Activated naive CD4-positive, alpha-beta T cell treated with anti-CD3 and anti-CD28 coated beads, Interleukin-2, amount 50 U/mL, for 16 hours (primary cell): Measurements from ENCODE around the gene MPP2.
"Not testable (repeated sequence)": the region's sequence is repeated elsewhere in the genome, so short reads cannot be mapped to it uniquely, and the experiment has no call there.

Experiments
- DNase-seq: peaks from one replicate; pipeline ENCODE4 v3.0.0-alpha.2; 2020

Gene MPP2

DNA sequence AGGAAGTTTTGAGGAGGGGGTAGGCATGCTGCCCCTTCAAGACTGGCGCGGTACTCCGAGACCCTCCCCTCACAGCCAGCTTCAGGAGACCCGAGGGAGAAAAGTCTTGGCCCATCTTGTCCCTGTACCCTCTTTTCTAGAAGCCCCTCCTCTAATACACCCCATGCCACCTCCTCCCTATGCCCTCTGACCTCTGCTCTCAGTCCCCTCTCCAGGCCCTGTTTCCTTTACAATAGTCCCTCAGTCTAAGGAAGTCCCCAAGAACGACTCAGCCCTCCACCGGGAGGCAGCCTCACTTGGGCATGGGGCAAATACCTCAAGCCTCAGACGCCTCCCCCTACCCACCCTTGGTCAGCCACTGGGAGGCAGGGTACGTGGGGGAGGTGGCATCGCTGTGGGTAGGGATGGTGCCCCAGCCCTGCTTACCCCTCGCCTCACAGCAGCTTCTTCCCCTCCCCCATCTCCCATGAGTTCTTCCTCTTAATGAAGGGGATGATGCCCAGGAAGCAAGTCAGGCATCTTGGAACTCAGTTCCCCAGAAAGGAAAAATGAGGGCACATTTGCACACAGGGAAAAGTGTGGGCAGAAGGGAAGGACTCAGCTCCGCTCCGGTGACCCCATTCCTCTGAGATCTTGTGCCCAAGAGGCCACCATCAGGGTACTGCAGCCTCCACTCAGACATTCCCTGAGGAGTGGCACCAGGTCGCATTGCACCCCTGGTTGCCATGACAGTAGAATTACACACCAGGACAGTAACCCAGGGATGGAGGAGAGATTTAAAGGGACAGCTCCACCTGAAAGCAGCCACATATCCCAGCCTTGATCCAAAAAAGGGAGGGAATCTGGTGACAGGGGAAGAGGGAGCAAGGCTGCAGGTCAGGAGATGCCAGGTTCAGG is 6.2 kb downstream of the MPP2 start:
- no peak for DNase-seq

DNA sequence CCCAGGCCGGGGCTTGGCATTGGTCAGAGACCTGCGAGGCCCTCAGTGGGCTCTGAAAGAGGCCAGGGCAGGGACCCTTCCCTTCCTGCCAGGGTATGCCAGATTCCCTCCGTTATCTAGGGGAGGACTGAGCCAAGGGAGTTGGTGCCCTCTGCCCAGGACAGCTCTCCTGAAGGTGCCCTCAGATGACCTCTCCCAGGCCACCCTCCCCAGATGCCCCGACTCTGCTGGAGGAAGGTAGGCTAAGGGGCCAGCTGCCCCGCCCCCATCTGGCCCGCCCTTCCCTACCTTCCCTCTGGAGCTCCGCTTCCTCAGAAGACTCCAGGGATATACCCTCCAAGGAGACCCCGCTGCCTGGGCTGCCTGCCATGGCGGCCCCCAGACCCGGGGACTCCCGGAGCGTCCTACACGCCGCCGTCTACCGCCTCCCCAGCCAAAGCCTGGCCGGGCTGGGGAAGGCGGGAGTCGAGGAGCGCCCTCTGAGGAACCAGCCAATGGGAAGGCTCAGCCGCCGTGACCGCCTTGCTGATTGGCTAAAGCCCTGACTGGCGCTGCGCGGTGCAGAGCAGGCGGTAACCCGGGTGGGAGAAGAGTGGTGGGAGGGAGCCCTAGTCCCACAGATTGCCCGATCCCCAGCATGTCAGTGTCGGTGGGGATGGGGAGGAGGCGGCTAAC is 7.0 kb downstream of the MPP2 start:
- DNase-seq: peak; percentile 88

DNA sequence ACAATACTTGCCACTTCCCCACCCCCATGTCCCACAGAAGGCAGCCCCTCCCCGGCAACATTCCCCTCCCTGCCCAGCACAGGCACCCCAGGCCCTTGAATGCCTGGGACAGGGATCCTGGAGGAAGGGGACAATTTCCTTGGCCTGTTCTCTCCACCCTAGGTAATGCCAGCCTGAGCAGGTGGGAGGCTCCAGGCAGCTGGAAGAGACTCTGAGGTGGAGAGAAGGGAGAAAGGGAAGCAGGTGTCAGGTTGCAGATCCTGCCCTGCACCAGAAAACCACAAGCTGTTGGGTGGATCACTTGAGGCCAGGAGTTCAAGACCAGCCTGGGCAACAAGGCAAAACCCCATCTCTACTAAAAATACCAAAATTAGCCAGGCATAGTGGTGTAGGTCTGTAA is 8.9 kb downstream of the MPP2 start:
- no peak for DNase-seq

DNA sequence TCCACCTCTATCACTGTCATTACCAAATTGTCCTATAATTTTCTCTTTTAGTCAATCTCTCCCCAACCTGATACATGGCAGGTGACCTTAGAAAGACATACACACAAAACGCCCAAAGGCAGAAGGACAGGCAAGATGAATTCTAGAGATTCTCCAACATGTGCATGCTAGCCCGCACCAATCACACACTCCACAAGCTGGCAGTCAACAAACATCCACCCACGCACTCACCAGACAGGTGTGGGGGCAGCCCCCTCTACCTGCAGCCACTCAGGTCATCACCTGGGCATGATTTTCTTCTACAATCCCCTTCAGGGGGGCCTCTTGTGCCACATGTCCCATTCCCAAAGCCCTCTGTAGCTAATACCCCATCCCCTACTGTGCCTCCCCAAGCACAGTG is 9.5 kb downstream of the MPP2 start:
- no peak for DNase-seq

DNA sequence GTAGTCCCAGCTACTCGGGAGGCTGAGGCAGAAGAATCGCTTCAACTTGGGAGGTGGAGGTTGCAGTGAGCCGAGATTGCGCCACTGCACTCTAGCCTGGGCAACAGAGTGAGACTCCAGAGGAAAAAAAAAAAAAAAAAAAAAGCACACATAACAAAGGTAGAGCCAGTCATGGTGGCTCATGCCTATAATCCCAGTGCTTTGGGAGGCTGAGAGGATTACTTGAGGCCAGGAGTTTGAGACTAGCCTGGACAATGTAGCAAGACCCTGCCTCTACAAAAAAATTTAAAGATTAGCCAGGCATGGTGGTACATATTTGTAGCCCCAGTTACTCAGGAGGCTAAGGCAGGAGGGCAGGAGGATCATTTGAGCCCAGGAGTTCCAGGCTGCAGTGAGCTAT is 12.8 kb downstream of the MPP2 start:
- DNase-seq: not testable (repeated sequence)

DNA sequence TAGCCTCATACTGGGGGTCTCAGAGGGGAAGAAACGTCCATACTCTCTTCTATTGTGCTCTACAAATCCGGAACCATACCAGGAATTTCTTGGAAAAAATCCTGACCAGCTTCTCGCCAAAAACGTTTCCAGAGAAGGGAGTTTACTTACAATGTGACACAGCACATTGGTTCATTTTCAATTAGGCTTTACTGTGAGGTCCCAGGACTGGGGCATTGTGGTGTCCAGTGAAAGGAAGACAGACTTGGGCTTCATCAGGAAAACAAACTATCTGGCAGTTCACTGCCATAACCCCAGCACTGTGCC is 14.7 kb downstream of the MPP2 start:
- DNase-seq: no peak

DNA sequence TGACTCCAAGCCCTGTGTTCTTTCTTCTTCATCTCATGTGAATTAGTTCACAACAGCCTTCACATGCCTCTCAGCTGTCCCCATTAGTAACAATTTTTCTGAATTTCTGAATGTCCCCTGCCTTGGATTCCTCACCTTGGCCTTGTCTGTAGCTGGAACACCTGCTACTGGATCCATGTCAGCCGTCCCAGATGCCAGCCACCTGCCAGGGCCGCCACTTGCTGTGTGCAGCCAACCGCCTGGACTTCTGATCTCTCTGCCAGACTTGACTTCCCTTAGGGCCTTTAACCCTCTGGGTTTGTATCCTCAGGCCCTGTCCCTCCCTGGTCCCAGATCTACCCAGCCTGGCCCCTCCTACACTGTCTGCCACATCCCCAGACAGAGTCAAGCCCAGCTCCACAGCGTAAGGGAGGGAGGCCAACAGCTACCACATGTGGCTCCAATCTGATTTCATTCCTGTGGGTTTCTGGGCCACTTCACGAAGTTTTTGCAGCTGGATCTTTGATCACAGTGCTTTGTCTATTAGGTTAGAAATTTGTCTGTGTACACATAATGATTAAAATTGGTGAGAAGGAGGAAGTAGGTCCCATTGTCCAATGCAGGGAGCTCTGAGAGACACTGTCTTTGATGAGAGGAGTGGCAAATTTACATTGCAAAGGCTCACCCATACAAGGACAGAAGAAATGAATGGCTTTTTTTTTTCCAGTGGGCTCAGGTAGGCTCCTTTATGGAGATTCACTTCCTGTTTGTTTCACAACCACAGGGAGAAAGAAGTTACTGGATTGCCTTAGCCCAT is 15.3 kb downstream of the MPP2 start:
- no peak for DNase-seq

DNA sequence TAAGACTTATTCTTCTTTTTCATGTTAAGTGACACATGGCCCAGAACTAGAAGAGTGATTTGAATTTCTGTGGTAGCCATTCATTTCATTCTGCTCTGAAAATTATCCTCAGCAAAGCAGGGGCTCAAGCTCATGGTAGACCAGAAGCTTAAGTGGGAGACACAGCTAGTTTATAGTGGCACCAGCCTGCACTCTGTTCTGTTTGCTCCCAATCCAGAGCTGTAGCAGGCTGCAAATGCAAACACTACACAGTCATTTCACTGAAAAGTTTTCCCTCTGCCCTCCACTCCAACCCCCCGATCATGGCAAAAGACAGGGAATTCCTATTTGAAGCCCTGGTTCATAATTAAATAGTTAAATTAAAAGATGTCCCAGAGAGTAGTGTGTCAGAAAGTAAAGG is 17.1 kb downstream of the MPP2 start:
- no peak for DNase-seq

DNA sequence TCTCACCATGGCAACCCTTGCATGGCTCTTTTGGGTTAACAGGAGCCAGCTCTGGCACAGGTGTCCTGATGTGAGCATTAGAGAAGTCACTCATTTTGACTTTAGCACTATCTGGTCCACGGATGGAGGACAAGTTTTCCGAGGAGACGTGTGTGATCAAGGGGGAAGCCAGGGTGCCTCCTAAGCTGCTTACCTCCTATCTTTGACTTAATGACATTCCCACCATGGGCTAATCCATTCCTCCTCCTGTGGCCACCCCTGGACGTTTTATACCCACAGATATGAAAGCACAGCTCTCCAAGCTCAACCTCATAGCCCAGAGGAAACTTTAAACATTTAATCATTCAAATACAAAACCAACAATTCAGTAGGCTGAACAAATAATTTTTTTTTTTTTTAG is 18.8 kb downstream of the MPP2 start:
- DNase-seq: no peak

DNA sequence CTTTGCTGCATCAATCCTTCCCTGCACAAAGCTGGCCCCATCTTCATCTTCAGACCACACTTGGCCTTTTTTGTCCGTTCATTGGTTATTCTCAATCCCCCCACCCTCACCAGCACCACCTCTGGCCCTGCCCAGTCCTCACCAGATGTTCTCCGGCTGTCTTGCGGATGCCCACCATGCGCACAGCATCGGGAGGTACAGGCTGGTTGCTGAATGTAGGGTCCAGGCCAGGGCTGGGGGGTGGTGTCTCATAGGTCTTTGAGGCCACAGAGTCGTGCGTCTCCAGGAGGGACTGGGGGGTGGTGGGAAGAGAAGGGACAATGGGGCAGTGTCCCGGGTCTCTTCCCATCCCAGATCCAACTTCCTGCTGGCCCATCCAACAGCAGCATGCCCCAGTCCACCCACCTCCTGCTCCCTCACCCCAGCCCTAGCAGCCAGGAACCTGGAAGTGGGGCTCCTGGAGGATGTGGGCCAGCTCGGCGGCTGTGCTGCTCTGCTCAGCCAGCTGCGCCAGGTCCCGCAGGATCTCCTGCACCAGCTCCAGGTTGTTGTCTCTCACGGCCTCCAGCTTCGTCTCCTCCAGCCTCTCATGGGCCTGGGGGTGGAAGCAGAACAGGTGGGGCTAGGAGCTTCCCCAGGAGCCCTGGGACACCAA is 24.4 kb downstream of the MPP2 start:
- no peak for DNase-seq

DNA sequence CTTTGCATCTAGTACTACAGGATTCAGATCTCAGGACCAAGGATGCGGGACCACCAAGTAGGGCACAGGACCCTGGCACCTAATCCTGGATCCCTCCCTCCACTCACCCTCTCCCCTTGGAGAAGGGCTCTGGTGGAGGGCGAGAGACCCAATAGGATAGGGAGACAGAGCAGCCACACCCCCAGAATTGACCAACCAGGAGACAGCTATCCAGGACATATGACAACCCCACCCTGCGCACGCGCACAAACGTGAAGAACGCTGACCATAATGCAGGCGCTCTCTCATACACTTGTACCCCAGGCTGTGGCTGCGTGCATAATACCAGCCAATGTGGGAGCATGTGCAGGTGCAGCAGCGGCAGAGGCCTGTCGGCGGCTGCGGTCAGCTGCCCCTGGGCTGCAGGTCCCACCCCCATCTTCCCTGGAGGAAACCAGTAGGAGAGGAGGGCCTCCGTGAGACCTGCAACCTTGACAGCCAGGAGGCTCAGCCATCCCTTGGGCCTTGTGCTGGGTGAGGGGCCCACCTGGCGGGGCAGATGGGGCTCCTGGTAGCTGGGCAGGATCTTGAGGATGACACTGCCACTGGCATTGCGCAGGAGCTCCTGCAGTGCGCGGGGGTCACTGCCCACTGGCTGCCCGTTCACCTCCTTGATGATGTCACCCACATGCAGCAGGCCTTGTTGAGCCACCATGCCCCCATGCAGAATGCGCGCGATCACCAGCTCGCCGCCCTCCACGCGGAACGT is 25.4 kb downstream of the MPP2 start:
- no peak for DNase-seq

DNA sequence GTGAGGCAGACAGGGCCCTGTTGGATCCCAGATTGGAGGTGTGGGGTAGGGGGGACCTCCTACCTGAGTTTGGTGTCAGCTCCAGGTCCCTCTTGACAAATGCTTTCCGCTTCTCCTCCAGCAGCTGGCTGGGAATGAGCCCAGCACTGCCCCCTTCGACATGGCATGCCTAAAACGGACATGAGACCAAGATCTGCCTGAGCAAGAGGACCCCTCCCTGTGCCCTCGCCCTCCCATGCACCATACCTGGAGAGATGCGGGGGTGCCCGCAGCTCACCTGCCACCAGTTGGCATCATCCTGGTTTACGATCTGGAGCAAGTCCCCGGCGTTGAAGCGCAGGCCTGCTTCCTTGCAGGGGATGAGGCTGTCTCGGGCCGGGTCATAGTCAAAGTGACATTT is 26.2 kb downstream of the MPP2 start:
- no peak for DNase-seq

DNA sequence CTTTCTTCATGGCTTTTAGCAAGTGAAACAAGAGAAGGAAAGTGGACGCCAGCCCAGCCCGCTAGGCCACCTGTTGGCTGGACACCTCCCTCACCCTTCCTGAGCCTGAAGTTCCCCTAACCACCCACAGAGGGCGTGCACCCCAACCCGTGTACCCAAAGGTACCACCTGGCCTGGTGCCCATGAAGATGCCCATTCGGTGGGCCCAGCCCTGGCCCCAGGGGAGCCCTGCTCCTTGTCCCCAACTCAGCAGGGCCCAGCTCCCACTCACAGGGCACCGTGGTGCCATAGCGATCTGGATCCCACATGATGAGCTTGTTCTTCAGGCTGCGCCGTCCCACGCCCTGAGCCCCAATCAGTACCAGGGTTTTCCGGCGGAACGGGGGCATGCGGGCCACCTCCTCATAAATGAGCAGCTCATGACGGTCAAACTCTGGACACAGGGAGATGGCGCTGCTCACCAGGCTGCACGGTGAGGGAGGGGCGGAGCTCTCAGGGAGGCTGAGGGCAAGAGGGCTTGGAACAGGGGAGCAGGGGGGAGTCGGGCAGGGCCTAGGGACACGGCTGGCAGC is 26.8 kb downstream of the MPP2 start:
- peak; percentile 46 for DNase-seq

DNA sequence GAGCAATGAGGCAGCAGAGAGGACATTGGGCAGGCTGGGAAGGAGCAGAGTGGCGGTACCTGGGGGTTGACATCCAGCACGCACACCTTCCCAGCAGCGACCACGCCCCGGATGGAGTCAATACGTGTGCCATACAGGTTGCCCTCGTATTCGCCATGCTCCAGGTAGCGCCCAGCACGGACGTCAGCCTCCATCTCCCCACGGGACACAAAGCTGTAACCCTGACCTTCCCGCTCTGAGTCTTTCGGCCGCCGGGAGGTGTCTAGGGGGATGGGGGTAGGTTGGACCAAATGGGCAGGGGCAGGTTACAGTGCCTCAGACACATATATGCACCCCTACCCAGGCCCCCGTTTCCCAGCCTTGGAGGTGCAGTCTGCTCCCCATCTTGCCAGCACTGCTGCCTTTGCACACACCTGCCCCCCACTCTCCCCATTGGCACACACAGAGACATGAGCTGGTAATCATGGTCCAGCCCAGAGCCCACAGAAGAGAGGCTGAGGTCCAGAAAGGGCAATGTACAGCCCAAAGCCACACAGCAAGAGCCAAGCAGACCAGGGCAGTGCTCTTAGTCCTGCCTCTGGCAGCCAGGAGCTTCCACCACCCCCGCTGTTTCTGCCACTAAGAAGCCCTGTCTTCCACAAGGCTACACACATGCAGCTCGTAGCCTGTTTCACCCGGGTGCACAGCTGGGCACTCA is 27.5 kb downstream of the MPP2 start:
- DNase-seq: no peak

DNA sequence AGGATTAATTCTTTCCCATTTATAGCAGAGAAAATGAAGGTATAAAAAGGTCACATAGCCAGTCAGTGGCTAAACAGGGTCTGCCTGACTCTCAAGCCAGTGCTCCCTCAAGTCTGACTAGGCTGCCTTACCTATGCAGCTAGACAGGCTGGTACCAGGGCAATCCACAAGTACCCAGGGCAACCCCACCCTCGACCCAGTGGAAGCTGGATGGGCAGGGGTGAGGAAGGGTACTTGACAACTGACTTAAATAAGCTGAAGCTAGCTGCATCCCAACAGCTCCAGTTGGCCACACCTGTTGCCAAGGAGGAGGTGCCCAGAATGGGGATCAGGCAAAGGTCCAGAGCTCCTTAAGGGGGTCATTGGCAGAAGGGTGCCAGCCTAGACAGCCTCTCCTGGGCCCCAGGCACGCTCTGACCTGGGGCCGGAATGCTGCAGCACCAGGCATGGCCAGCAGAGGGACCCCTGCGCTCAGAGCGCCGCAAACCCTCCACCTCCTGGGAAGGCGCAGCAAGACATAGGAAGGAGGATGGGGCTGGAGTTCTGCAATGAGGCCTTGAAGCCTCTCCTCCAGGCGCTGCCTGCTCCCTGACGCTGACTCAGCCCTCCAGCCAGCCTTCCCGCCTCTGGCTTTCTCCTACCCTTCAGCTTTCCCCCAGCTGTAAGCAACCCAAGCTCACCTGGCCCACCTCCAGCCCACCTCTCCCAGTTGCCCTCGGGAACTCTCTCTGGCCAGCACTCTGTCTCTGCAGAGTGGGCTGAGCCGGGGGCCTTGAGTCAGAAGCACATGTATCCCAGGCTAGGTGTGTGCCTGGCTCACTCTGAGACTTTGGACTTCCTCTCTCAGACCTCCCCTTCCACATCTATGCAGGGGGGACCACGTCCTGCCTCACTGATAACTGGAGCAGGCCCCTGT is 28.8 kb downstream of the MPP2 start:
- DNase-seq: peak; percentile 66

DNA sequence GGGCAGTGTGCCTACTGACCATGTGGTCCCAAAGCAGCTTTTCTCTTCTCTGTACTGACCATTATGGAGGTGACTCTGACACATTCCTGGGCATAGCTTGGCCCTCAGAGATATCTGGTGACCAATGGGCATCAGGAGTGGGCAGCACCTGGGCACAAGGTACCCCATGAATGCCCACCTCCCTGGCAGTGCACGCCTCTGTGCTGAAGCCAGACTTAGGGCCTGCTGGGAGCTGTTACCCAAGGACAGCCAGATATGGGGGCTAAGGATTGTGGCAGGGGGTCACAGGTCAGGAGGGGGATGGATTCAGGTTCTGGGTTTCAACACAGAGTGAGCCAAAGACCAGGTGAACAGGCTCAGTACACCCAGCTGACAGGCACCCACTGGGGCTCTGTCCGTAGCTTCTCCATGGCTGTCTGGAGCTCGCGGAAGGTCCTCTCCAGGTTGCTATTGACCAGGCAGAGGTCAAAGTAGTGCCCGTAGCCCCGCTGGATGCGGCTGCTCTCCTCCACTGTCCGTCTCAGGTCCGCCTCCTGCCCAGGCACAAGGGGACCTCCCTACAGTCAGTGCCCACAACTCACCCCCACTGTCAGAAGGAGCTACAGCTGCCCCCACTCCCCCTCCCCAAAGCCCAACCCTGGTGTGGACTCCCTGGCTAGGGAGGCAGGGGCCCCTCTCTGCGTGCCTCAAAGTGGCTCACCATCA is 29.7 kb downstream of the MPP2 start:
- DNase-seq: no peak

DNA sequence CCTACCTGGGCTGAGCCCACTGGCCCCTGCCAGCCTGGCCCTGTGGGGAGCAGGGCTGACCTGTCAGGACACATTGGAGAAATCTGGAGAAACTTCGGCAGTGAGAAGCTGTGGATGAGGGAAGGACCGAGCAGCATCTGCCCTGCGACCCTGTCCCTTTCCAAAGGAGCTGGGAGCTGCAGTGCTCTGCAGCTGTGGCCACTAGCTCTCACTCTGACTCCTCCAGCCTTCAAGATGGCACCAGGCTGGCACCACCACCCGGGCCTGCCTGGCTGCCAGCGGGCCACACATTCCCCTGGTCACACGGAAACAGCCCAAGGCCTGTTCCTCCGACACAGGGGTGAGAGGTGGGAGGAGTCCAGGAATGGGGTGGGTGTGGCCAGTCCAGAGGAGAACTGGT is 30.3 kb downstream of the MPP2 start:
- DNase-seq: no peak

DNA sequence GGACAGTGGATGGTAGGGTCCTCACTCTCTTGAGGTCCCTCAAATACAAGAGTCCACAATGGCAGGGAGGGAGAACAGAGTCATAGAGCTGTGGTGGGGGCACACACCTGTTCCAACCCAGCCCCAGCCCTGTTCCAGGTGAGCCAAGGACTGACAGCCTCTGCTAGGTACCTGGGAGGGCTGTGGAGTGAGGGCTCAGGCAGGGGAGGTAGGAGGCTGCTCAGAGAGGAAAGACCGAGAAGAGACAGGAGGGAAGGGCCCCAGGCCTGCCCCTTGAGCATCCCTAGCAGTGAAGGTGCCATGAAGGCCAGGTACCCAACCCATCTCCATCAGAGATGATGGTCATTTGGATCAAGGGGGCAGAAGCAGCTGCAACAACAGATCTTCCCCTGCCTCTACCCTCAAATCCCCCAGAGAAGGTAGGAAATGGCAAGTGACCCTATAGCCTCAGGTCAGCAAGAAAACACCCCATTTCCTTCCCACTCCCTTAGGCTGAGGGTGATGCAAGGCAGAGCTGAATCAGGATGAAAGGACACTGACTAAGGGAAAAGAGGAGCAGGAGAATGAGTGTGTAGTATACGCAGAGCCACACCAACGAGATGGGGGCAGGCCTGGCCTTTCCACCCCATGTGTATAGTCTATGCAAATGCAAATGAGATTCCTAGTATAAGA is 31.7 kb downstream of the MPP2 start:
- DNase-seq: no peak

DNA sequence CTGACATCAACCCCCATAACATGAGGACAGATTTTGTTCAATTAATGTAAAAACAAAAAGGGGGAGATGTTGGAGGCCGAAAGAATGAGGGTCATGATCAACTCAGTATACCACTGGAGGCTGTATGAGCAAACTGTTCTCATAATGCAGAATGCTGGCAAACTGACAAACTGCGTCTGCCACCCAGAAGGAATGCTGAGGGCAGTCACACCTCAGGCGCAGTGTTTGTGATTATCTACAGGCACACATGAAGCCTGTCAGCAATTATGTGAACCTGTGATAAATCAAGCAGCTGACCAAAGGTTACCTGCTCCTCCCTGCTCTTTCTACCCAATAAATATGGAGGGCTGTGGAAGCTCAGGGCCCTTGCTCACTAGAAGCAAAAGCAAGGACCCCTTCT is 33.0 kb downstream of the MPP2 start:
- DNase-seq: no peak
